Kidney (tissue), 14 donors: Measurements from ENCODE around the gene HAND2. TPM values are rescaled to one million over a fixed set of nuclear protein-coding genes. Genes with fewer than 3 reads are reported as not detected.

Experiments used
- DNase-seq, 5 donors: peaks; one replicate each; pipeline ENCODE4 v3.0.0-alpha.2; 2013 to 2020
- FAIRE-seq: peaks from 2 replicates; lab custom pipeline; 2012; peaks lifted over from hg19 to GRCh38; lab: Jason Lieb, UNC
- H3K27ac ChIP-seq, 2 donors: one replicate each; pipeline ENCODE4 v1.7.0; 2013; ENCODE audit warnings: low read depth in 2 of 2, low read length in 2 of 2, inconsistent platforms in 1 of 2
- H3K27me3 ChIP-seq: one replicate; pipeline ENCODE4 v1.7.1; 2013; ENCODE audit warnings: low read length, inconsistent platforms; ENCODE audit not compliant: control insufficient read depth, insufficient read depth
- H3K36me3 ChIP-seq, 3 donors: one replicate each; pipeline versions ENCODE4 v1.7.0 to v1.7.1; 2013; ENCODE audit warnings: low read length in 3 of 3, control low read depth in 1 of 3, inconsistent platforms in 1 of 3; ENCODE audit not compliant: insufficient read depth in 3 of 3, control insufficient read depth in 2 of 3
- H3K4me1 ChIP-seq, 3 donors: one replicate each; pipeline versions ENCODE4 v1.7.0 to v1.7.1; 2013; ENCODE audit warnings: low read length in 3 of 3, inconsistent platforms in 1 of 3, low read depth in 1 of 3; ENCODE audit not compliant: control insufficient read depth in 2 of 3, insufficient read depth in 2 of 3
- H3K4me3 ChIP-seq, 3 donors: one replicate each; pipeline versions ENCODE4 v1.7.0 to v1.8.1; 2013; ENCODE audit warnings: low read length in 3 of 3, control low read depth in 1 of 3, inconsistent platforms in 1 of 3
- H3K9ac ChIP-seq, 3 donors: one replicate each; pipeline versions ENCODE4 v1.7.0 to v1.7.1; 2013; ENCODE audit warnings: low read length in 3 of 3, control low read depth in 1 of 3, inconsistent platforms in 1 of 3
- H3K9me3 ChIP-seq, 3 donors: one replicate each; pipeline versions ENCODE4 v1.7.0 to v1.7.1; 2013; ENCODE audit warnings: low read length in 3 of 3, control low read depth in 1 of 3, inconsistent platforms in 1 of 3; ENCODE audit not compliant: control insufficient read depth in 2 of 3, insufficient read depth in 1 of 3
- CTCF ChIP-seq: IDR thresholded peaks from 3 replicates; pipeline ENCODE4 v1.5.1; 2012; ENCODE audit warnings: mild to moderate bottlenecking, moderate library complexity, borderline replicate concordance; ENCODE audit not compliant: insufficient read depth; ENCODE audit errors: extremely low read depth
- intact Hi-C: fragments of 100-400 bp; cut with DNase I; formaldehyde crosslinking; loops from one replicate; pipeline ENCODE4 v1.11.1; 2022
- polyA plus RNA-seq: library from polyadenylated mRNA; stranded (reverse); fragments of 350-450 nt; fragmentation: Illumina TruSeq; extraction: RNeasy Lipid Tissue Mini Kit (QIAGEN cat#74804); gene quantifications from one replicate; pipeline ENCODE4 v1.2.3, GENCODE V29; 2014; ENCODE audit warnings: low read depth, low replicate concordance; ENCODE audit not compliant: insufficient read depth
- total RNA-seq: library from RNA; stranded (reverse); fragmentation: NEBNext Ultra II Directional; extraction: Animal tissue kit (Norgen Biotek cat#: 25700); gene quantifications from one replicate; pipeline ENCODE4 v1.2.1, GENCODE V29; 2021
- donor health status: control.
- donor health status: control.
- donor health status: control.
- donor health status: control.
- donor health status: control.
- donor health status: DM: yes; HTN: yes; CAD: no.
- donor health status: Normal renal cell carcinoma (clear cell type).

Gene HAND2
- total and polyA plus RNA-seq, 2 donors from 2014 or later = 0.31 TPM; not detected in 1

DNA sequence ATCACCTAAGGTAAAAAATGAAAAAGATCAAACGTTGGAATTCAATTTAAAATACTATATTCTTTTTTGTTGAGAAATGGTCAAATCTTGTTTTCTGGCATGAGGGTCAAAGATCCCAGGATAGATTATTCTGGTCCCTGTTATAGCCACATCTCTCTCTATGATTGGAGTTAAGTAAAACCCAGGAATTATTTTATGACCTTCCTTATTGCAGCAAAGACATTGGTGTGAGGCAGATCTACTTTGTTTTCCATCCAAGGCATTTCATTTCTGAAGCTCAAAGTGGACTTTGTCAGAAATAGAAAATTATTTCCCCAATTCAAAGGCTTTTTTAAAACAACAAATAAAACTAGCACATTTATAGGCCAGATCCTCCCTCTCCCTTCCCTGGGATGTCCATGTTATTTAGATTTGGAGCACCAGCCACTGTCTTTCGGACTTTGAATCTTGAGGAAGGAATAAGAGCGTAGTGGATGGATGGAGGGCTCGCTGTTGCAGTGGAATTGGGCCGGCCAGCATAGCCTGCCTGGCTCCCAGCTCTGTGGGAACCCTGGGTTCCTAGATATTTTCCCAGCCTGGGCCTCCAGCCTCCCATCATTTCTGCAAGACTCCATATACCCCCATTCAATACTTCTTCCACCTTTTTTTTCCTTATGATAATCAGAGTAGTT lies 45.6 kb upstream of the HAND2 start:
- DNase-seq (no peak), FAIRE-seq (no peak)
- H3K36me3 ChIP-seq = no peaks in the 10 kb centered on the region
- H3K27me3 ChIP-seq = no peaks in the 10 kb centered on the region
- intact Hi-C loops = no loop called here
- H3K9me3 ChIP-seq = no peaks in the 10 kb centered on the region
- no peaks in the 10 kb centered on the region for H3K4me1 ChIP-seq
- no peak overlapping the region for H3K27ac ChIP-seq
- H3K4me3 ChIP-seq = no peak overlapping the region
- TF ChIP-seq CTCF = no peak
- no peak overlapping the region for H3K9ac ChIP-seq

DNA sequence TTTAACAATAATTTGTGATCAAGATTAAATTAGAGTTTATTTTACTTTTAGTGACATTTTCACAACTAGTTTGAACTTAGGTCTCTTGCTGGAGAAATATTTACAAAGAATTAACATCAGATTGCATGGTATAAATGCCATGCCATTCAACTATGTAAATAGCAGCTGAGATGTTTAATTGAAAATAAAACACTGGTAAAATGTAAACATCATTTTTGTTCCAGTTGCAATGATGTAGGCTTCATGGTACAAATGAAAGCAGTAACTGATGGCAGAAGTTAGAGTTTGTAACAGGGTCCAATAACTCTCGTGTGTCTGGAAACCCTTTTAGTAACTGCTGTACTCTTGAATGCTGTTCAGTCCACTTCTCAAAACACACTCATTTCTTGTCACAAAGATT lies 43.7 kb upstream of the HAND2 start:
- Histone ChIP-seq H3K27ac (no peak overlapping the region), H3K27me3 (no peaks in the 10 kb centered on the region), H3K36me3 (no peaks in the 10 kb centered on the region), H3K4me1 (no peaks in the 10 kb centered on the region), H3K9ac (no peak overlapping the region), H3K9me3 (no peaks in the 10 kb centered on the region), H3K4me3 (no peak overlapping the region)
- DNase-seq = no peak
- intact Hi-C loops = no loop called here
- no peak for TF ChIP-seq CTCF
- FAIRE-seq = no peak

- FAIRE-seq = no peak
- intact Hi-C loops = no loop called here
- H3K9me3 ChIP-seq = no peaks in the 10 kb centered on the region
These were observed 43.3 kb upstream of the HAND2 start for GRCh38 chr4:173573286-173573685.

More at GRCh38 chr4:173573286-173573685, 43.3 kb upstream of the HAND2 start:
- DNase-seq = peak in 1 of 5 donors; percentile 39
- H3K27me3 ChIP-seq = no peaks in the 10 kb centered on the region
- H3K36me3 ChIP-seq = no peaks in the 10 kb centered on the region
- H3K27ac ChIP-seq = no peak overlapping the region
- no peak for TF ChIP-seq CTCF
- H3K4me3 ChIP-seq = no peak overlapping the region
- H3K9ac ChIP-seq = no peak overlapping the region
- H3K4me1 ChIP-seq = no peaks in the 10 kb centered on the region
